CD4-positive, alpha-beta T cell treated with Interferon alpha-2 for 1 hour (primary cell): ENCODE data around the gene MIA2.
"Not testable (repeated sequence)": the region's sequence is repeated elsewhere in the genome, so short reads cannot be mapped to it uniquely, and the experiment has no call there.

Experiments
- DNase-seq, 2 donors: peaks; one replicate each; pipeline ENCODE4 v3.0.0-alpha.2; 2020 to 2022

The MIA2 gene

DNA sequence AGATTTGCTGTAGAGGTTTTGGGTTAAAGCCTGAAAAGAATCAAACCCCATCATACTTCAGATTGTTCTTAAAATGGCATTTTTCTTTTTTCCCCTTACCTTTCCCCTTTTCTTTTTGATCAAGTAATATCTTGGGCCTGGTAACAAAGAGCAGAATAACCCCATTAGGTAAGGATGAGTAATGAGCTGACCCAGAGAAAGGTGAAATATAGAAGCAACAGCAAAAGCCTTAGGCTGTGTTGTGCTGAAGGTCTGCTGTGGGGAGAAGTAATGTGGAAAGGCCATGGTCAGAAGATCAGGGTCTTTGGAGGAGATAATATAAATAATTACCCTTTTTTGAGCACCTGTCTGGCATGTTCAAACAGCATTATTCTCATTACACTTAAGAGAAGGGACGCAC, 42.3 kb downstream of the MIA2 start:
- no peak for DNase-seq

DNA sequence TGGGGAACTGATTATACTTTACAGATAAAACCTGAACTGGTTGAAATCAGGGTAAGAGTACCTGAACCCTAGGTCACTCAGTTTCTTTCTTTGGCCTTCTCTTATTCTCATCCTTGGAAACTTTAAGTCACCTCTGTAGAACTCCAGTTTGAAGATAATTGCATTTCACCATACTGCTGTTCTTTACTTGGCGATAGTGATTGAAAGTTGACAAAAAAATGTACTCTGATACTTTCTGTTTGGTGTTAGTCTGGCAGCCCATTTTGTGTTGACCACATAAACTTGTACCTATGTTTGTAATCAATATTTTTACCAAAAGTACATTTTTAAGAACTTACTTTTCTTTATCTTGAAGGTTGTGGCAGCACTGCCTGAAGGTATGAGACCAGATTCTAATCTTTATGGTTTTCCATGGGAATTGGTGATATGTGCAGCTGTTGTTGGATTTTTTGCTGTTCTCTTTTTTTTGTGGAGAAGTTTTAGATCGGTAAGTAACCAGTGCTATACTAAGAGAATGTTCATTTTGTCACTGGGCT, 42.9 kb downstream of the MIA2 start:
- DNase-seq = no peak

DNA sequence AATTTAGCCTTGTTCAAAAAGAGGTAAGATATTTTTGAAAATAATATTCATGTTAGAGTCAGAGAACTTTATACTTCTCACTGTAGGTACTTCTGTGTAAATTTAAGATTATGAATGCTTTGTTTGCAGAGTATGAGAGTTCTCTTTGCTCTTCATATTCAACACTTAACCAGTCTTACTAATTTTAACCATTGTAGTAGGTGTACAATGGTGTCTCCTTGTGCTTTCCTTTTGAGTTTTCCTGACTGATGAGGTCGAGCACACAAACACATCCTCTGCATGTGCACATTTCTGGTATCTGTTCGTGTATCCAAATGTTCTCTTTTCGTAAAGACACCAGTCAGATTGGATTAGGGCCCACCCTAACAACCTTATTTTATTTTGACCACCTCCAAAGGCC, 45.8 kb downstream of the MIA2 start:
- DNase-seq = no peak

DNA sequence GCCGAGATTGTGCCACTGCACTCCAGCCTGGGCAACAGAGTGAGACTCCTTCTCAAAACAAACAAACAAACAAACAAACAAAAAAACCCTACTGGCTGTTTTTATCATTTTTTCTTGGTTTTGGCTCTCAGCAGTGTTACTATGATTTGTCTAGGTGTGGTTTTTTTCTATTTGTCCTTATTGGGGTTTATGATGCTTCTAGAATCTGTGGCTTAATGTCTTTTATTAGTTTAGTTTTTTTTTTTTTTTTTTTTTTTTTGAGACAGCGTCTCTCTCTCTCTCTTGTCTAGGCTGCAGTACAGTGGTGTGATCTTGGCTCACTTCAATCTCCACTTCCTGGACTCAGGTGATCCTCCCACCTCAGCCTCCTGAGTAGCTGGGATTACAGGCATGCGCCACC, 47.0 kb downstream of the MIA2 start:
- not testable (repeated sequence) for DNase-seq

DNA sequence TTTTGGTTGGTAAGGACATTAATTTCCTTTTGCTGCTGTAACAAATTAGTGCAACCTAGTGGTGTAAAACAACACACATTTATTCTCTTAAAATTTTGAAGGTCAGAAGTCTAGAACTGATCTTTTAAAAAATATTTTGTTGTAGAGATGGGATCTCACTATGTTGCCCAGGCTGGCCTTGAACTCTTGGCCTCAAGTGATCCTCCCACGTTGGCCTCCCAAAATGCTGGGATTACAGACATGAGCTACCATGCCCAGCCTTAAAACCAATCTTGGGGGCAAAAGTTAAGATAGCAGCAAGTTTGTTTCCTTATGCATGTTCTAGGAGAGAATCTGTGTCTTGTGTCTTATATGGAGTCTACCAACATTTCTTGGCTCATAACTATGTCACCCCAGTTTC, 55.8 kb downstream of the MIA2 start:
- no peak for DNase-seq

DNA sequence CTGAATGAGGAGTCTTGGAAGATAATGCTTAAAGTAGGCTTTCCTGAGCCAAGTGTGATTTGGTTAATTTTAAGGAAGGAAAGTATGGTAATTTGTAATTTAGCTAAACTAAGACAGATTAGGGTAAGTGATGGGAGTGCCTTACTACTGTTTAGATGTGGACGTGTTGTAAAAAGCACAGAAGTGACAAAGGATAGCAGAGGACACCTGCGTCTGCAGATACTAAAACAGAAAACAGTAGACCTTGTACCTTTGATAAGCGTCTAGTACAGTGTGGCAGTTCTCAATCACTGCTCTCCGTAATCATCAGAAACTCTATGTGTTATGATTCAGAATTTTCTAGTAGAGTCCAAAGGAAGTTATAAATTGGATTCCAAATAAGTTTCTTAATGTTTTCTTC, 58.0 kb downstream of the MIA2 start:
- no peak for DNase-seq

DNA sequence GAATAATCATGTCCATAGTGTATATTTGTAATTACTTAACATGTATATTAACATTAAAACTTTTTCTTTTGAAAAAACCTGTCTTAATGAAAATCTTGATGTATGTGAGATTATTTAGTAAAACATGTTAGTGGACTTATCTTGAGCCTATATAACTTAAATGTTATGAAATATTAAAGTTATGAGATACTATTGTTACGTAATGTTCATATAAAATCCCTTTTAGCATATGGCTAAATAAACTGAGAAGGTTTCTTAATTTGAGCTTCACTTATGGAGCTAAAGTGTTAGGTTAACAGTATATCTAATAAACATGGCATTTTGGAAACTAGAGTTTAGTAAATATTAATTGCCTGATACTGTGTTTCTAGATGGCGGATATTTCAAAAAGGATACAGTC, 59.9 kb downstream of the MIA2 start:
- DNase-seq = no peak

DNA sequence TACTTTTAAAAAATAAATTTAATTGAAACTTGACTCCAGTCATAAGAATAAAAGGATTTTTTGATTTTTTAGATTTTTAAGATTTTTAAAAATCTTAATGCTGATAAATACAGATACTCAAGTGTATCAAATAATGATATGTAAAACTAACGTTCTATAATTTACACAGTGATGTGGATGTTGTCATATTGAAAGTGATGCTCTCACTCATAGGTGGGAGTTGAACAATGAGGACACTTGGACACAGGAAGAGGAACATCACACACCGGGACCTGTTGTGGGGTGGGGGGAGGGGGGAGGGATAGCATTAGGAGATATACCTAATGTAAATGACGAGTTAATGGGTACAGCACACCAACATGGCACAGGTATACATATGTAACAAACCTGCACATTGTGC, 66.7 kb downstream of the MIA2 start:
- DNase-seq = not testable (repeated sequence)

DNA sequence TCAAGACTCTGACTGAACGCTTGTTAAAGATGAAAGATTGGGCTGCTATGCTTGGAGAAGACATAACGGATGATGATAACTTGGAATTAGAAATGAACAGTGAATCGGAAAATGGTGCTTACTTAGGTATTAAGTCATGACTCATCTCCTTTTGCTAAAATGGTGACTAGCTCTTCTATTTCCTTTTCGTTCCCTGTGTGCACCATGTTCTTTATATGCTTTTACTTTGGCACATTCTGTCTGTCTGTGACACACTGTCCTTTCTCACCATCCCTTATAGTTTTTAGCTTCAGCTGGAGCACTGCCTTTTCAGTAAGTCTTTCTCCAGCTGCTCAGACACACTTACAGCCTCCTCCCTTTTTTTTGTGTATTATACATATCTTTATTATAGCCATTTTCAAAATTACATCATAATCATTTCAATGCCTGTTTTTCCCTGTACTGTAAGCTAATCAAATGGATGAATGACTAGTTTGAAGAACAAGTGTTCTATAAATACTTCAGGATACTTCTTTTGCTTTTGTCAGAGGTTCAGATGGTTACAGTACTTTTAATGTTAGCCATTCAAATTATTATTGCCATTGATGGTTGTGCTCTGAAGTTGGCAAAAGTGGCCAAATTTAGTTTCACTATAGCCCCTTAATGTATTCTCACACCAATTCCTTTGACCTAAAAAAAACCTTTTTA, 68.6 kb downstream of the MIA2 start:
- no peak for DNase-seq

DNA sequence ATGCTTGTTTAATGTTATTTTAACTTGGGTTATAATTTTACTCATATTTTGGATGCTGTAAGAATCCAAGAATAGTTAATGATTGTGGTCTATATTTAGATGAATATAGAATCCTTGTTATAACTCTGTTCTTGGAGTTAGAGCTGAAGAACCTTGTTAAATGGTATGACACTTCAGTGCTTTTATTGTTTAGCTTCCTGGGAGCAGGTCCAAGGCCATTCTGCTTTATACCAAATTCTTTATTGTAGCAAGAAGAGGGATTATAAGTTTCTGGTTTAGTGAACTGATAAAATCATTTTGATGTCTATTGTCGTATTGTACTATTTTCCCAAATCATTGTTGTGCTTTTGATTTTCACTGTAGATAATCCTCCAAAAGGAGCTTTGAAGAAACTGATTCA, 69.4 kb downstream of the MIA2 start:
- no peak for DNase-seq

DNA sequence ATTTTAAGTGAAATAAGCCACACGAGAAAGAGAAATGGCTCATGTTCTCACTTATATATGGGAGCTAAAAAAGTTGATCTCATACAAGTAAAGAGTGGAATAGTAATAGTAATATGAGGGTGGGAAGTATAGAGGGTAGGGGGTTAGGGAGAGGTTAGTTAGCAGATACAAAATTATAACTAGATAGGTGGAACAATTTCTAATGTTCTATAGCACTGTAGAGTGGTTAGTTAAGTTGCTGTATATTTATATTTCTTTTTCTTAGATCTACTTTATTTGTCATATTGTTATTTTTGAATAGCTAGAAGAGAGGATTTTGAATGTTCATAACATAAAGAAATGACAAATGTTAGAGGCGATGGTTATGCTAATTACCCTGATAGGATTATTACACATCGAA, 74.1 kb downstream of the MIA2 start:
- no peak for DNase-seq

DNA sequence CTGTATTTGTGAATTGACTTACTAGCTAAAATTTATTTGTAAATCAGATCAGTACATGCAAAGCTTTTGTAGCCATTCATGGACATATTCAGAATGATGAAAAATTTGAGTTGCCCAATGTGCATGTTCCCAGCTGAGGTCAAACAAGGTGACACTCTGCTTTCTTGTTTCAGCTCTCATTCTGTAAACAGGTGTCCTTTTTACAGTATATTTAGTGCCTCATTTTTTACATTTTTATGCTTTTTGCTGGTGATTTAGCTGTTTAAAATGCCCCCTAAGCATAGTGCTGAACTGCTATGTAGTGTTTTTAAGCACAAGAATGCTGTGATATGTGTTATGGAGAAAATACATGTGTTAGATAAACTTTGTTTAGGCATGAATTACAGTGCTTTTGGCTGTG, 76.3 kb downstream of the MIA2 start:
- no peak for DNase-seq

DNA sequence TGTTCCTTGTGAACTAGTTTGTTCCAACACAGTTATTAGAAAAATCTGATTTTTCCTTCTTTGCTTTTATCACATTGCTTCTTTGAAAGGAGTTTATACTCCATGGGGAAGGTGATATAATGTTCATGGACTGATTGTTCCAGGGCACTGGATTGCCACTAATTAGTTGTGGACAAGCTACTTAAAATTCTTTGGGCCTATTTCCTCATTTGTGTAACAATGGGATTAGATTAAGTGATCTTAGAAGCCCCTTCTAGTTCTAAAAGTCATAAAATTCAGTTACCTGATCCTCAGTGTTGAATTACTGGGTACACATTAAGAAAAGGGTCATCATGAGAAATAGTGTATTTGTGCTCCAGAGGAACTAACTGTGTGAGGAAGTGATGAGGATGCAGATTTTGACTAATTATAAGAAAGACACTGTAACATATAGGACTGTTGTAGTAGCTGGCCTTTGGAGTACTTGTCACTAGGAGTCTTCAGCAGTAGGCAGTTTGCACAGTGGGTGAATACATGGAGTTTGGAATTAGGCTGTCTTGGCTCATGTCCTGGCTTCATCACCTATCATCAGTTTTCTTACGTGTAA, 82.2 kb downstream of the MIA2 start:
- no peak for DNase-seq

DNA sequence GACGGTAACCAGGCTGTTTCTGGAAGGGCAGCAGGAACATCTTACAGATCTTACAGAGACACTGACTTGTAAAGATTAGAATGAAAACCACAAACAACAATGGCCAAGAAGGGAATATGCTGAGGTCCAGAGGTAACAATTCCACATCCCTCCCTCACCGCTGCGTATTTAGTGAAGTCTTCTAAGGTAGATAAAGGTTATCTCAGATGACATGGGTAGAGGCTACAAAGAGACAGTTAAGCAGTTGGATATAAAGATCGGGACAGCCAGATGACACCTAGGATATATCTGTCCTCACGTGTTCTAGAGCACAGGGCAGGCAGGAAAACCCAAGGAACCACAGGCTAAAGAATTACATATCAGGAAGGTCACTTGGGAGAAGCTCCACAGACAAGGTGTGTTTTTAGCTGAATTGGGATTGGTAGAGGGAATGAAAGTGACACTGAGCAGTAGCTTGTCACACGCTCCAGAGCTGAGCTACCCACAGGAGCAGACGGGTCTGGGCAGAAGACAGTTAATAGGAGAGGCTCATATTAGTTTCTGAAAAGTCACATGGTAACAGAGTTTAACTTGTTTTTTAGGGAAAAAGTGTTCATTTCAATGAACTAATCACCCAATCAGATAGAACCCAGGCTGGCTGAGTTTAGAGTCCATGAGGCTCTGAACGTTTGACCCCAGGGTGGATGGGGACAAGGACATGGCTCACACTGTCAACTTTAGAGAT, 83.3 kb downstream of the MIA2 start:
- no peak for DNase-seq

DNA sequence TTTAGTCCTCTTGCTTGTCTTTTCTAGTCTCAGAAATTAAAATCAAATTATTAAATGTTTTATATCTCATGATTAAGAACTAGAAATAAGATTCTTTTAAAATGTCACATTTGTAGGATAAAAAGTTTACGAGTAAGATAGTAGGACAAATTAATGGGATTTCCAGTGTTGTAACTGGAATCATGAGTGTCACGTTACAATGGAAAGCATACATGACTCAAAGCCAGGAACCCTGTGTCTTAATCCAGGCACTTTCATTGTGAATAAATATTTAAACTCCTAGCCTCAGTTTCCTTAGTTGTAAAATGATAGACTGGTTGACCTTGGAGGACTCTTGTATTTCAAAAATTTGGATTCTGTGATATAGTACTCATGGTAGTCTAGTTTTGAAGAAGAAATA, 84.9 kb downstream of the MIA2 start:
- no peak for DNase-seq

DNA sequence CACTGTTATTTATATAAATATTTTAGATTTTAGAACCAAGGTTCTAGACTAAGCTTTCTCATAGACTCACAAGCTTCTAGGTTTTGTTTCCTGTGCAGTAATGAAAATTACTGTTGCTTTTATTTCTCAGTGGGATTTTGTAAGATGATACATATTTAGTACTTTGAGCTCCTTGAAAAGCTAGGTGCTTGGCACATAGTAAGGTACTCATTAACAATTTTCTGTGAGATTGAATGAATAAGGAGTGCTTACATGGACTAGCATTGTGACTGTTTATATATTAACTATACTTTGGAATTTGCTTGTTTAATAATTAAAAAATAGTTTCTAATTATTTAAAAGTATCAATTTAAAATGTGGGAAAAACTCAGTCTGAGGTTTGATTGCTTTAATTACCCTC, 85.7 kb downstream of the MIA2 start:
- DNase-seq = no peak

DNA sequence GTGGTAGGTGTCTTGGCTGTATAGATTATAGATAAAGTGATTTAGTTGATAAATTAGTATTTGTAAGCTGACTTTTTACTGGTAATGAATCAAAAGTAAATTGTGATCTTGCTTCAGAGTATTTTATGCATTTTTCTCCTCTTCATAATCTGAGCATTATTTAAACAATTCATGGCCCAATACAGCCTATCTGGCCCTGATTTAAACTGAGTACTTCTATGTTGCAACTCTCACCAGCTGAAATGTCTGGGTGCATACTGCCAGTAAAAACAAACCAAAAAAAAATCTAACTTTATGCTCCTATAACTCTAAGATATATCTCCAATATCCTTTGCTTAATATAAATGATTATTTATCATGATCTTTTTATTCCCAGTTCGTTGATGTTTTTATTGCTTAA, 86.6 kb downstream of the MIA2 start:
- no peak for DNase-seq

DNA sequence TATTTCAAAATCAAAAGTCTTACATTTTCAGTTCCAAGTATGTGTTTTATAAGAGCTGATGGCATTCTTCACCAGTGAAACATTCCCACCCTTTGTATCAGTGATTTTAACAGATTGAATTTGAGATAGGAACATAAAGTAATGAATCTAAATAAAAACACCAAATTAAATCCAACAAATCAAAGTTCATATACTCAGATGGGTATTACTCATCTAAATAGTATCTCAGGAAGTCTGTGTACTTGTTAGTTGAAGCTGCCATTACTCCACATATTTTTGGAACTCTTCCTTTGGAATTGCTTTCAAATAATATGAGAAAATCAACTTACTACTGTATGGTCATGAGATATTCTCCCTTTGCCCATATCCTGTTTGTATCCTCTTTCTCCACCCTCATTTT, 89.1 kb downstream of the MIA2 start:
- DNase-seq = no peak

DNA sequence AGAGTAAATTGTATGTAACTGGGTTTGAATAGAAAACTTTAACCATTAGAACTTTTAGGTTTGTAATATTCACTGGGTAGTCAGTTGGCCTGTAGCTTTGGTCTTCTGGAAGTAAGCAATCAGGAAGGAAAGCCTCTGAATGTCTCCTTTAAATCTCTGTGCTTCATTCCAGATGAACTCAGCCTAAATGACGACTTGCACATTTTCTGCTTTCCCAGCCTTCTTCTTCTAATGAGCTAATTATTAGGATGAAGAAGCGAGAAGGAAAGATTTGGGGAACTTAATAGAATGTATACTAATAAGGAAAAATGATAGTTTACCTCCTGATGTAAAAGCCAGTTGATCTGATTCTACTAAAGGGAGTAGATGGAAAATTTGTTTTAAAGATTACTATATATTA, 90.4 kb downstream of the MIA2 start:
- DNase-seq = no peak

DNA sequence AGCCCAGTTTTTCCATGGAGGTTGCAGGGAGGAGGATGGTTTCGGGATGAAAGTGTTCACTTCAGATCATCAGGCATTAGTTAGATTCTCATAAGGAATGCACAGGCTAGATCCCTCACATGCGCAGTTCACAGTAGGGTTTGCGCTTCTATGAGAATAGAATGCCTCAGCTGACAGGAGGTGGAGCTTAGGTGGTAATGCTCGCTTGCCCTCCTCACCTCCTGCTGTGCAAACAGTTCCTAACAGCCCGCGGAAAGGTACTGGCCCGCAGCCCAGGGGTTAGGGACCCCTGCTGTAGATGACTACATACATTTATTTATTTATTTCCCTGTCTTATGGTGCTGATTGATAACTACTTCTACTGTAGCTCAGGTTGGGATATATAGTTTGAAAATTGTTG, 105.3 kb downstream of the MIA2 start:
- no peak for DNase-seq

DNA sequence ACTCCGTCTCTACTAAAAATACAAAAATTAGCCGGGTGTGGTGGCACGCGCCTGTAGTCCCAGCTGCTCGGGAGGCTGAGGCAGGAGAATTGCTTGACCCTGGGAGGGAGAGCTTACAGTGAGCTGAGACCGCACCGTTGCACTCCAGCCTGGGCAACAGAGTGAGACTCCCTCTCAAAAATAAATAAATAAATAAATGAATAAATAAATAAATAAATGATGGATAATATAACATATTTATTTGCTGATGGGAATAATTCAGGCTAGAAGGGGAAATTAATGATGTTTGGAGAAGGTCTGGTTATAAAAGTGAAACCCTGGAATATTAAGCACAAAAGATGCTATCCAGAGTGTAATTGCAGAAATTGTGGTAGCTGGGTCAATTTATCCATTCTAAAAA, 107.4 kb downstream of the MIA2 start:
- not testable (repeated sequence) for DNase-seq

DNA sequence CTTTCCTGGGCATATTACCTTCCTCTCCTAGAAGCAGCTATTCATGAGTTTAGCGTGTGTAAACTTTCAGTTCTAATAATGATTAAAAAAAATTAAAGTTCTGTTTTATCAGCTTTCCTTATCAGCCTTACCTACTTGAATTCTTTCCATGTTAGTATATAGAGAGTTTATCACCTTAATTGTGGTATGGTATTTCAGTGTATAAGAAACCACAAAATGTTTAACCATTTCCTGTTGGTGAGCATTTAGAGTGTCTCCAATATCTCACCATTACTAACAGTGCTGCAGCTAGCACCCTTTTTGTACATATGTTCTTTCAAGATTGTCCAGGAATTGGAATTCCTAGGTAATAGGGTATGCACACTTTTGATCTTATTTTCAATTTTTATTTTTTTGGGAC, 109.1 kb downstream of the MIA2 start:
- no peak for DNase-seq

DNA sequence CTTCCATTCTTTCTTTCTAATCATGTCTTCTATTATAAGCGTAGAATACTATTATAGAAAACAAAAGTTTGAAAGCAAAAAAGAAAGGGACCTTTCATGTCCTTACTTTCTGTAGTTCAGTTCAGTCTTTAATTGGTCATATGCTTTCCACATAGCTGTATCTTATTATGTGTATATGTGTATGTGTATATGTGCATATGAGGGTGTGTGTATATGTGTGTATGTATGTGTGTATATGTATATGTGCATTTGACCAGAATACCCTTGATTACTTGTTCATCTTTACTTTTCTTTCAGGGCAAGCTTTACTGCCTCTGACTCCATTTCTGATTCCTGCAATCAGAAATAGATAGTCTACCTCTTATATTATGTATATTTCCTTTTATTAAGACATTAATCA, 109.9 kb downstream of the MIA2 start:
- DNase-seq = no peak

DNA sequence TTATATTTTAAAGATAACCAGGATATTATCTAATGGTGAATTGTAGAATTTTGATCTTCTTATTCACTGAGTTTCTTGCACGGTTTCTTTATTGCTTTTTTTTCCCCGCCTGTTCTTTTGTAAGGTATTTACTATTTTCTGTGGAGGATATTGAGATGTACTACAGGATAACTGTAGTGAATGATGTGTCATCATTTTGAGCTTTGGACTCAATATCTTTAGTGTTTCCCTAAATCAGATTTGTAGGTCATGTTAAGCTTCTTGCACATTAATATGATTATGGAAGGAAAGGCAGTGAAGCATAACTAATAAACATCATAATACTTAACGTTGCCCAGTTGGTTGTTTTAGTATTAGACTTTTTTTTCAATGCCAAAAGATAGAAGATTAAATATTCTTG, 117.2 kb downstream of the MIA2 start:
- no peak for DNase-seq
